Urothelium cell line (cell line): ENCODE measurements around the gene SF3B4.

ENCODE experiments used
- DNase-seq: peaks from one replicate; pipeline ENCODE4 v3.0.0; 2011; ENCODE audit warnings: low spot score, mixed read lengths
- FAIRE-seq: peaks from 2 replicates; lab custom pipeline; 2011; peaks lifted over from hg19 to GRCh38; lab: Jason Lieb, UNC

SF3B4 gene

GRCh38 chr1:149934356-149934755, 6.8 kb upstream of the SF3B4 start:
- FAIRE-seq (no peak), DNase-seq (no peak)

GRCh38 chr1:149933208-149933607, 5.6 kb upstream of the SF3B4 start:
- DNase-seq (no peak), FAIRE-seq (no peak)

GRCh38 chr1:149932474-149932873, 4.9 kb upstream of the SF3B4 start:
- no peak for DNase-seq
- no peak for FAIRE-seq

GRCh38 chr1:149931212-149931790, 3.7 kb upstream of the SF3B4 start:
- FAIRE-seq, result no peak
- DNase-seq, result no peak

- no peak for FAIRE-seq
These were observed 2.3 kb upstream of the SF3B4 start for GRCh38 chr1:149929856-149930255.

GRCh38 chr1:149928401-149928724, 760 bp upstream of the SF3B4 start:
- DNase-seq (no peak), FAIRE-seq (no peak)

More at GRCh38 chr1:149929856-149930255, 2.3 kb upstream of the SF3B4 start:
- DNase-seq, result no peak

GRCh38 chr1:149927056-149927562, 494 bp downstream of the SF3B4 start:
- no peak for DNase-seq
- FAIRE-seq, result peak; percentile 58

GRCh38 chr1:149926296-149926695, 1.3 kb downstream of the SF3B4 start:
- FAIRE-seq, result no peak
- DNase-seq, result no peak

- DNase-seq (no peak), FAIRE-seq (no peak)
These were observed 1.9 kb downstream of the SF3B4 start for GRCh38 chr1:149925751-149926150.

- no peak for DNase-seq
- no peak for FAIRE-seq
These were observed 2.3 kb downstream of the SF3B4 start for GRCh38 chr1:149925345-149925744.

GRCh38 chr1:149923626-149924025, 4.0 kb downstream of the SF3B4 start:
- DNase-seq, result no peak
- no peak for FAIRE-seq

GRCh38 chr1:149917571-149918144, 9.9 kb downstream of the SF3B4 start, which contains the start of gene SV2A:
TSS of gene SV2A (minus strand) at chr1:149917844. CDS start at chr1:149913840, 4,004 bp downstream.
- FAIRE-seq, result no peak
- peak; percentile 87 for DNase-seq

GRCh38 chr1:149916898-149917252, 10.7 kb downstream of the SF3B4 start:
- FAIRE-seq (no peak), DNase-seq (no peak)

GRCh38 chr1:149916193-149916897, 11.3 kb downstream of the SF3B4 start:
- DNase-seq, result no peak

GRCh38 chr1:149915429-149916192, 12.0 kb downstream of the SF3B4 start:
- FAIRE-seq, result no peak

More at GRCh38 chr1:149916193-149916897, 11.3 kb downstream of the SF3B4 start:
- FAIRE-seq, result no peak

GRCh38 chr1:149914545-149914944, 13.1 kb downstream of the SF3B4 start:
- DNase-seq (no peak), FAIRE-seq (no peak)

More at GRCh38 chr1:149915429-149916192, 12.0 kb downstream of the SF3B4 start:
- no peak for DNase-seq

- DNase-seq, result no peak
- no peak for FAIRE-seq
These were observed 21.0 kb downstream of the SF3B4 start for GRCh38 chr1:149906570-149907075.

- no peak for DNase-seq
- FAIRE-seq, result no peak
These were observed 23.6 kb downstream of the SF3B4 start for GRCh38 chr1:149903836-149904491.

- FAIRE-seq (peak; percentile 92), DNase-seq (peak; percentile 95)
These were observed 27.9 kb downstream of the SF3B4 start, which contains the start of gene BOLA1 for GRCh38 chr1:149899460-149900284. TSS of gene BOLA1 (plus strand) at chr1:149899568. CDS start at chr1:149900060, 492 bp downstream.

- FAIRE-seq (no peak), DNase-seq (no peak)
These were observed 31.0 kb downstream of the SF3B4 start for GRCh38 chr1:149896575-149896974.
